ENCODE results near the gene OR9Q1. TPM values are rescaled to one million over a fixed set of nuclear protein-coding genes. Genes with fewer than 3 reads are reported as not detected.
A peak's percentile ranks its signal among the peaks of the same experiment; 100 is the strongest.

The OR9Q1 gene
- total and polyA plus RNA-seq, 2 of the 13 experiments (the other 11 are each of a cell fraction or from before 2014, with no cell fraction given): not detected

GRCh38 chr11:58060939-58061672 is 37.4 kb downstream of the OR9Q1 start (continued):
- TF ChIP-seq ZNF709 (CRISPR knock-in tag; IDR thresholded peaks at IDR 0.05) (no peak), USF2 (IDR thresholded peaks at IDR 0.05; ENCODE audit: low read depth, low read length) (no peak), USF2 (CRISPR knock-in tag; IDR thresholded peaks at IDR 0.05; ENCODE audit: borderline replicate concordance) (no peak), NCOA2 (CRISPR knock-in tag; IDR thresholded peaks at IDR 0.05) (peak; percentile 85), ZNF468 (CRISPR knock-in tag; IDR thresholded peaks at IDR 0.05) (no peak), ZNF614 (CRISPR knock-in tag; IDR thresholded peaks at IDR 0.05; ENCODE audit: borderline replicate concordance) (peak; percentile 57; the same call in 1 of the 2 replicates), KDM5B (CRISPR knock-in tag; IDR thresholded peaks at IDR 0.05; ENCODE audit: borderline replicate concordance) (no peak), ZNF335 (CRISPR knock-in tag; IDR thresholded peaks at IDR 0.05) (no peak), HMGXB4 (CRISPR knock-in tag; IDR thresholded peaks at IDR 0.05; ENCODE audit: borderline replicate concordance in 1 of 2, low read depth in 1 of 2) (no peak), ZNF251 (CRISPR knock-in tag; IDR thresholded peaks at IDR 0.05) (no peak), BCL6 (CRISPR knock-in tag; IDR thresholded peaks at IDR 0.05) (peak; percentile 88), NCOA5 (CRISPR knock-in tag; IDR thresholded peaks at IDR 0.05) (no peak), ISL2 (CRISPR knock-in tag; IDR thresholded peaks at IDR 0.05) (peak; percentile 75), BORCS8-MEF2B (CRISPR knock-in tag; IDR thresholded peaks at IDR 0.05) (no peak), ZNF205 (CRISPR knock-in tag; IDR thresholded peaks at IDR 0.05) (no peak), POLR2G (IDR thresholded peaks at IDR 0.05; ENCODE audit: low read depth, low read length) (no peak), ZC3H4 (CRISPR knock-in tag; IDR thresholded peaks at IDR 0.05; ENCODE audit: borderline replicate concordance) (no peak), ELF3 (CRISPR knock-in tag; IDR thresholded peaks at IDR 0.05) (peak; percentile 44), PBX2 (CRISPR knock-in tag; IDR thresholded peaks at IDR 0.05) (no peak), GTF2F1 (IDR thresholded peaks at IDR 0.05; ENCODE audit: low read length) (no peak)
- TF ChIP-seq, protein P1, sequence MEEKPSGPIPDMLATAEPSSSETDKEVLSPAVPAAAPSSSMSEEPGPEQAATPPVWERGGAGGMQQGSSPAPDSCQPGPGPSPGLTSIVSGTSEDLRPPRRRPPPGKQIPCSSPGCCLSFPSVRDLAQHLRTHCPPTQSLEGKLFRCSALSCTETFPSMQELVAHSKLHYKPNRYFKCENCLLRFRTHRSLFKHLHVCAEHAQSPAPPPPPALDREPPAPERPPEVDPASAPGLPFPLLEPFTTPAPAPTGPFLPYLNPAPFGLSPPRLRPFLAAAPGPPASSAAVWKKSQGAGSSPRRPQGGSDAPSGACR (CRISPR knock-in tag; IDR thresholded peaks at IDR 0.05): no peak
- TF ChIP-seq, protein P2, sequence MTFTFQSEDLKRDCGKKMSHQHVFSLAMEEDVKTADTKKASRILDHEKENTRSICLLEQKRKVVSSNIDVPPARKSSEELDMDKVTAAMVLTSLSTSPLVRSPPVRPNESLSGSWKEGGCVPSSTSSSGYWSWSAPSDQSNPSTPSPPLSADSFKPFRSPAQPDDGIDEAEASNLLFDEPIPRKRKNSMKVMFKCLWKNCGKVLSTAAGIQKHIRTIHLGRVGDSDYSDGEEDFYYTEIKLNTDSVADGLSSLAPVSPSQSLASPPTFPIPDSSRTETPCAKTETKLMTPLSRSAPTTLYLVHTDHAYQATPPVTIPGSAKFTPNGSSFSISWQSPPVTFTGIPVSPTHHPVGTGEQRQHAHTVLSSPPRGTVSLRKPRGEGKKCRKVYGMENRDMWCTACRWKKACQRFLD (CRISPR knock-in tag; IDR thresholded peaks at IDR 0.05; ENCODE audit: borderline replicate concordance): no peak
